ENCODE results near the gene FNDC3B. TPM values are rescaled to one million over a fixed set of nuclear protein-coding genes. Genes with fewer than 3 reads are reported as not detected.

FNDC3B gene
- total and polyA plus RNA-seq, 9 of the 15 experiments (the other 6 are each of a cell fraction or from before 2014, with no cell fraction given), result 7.0 to 35.8 (median 16.2) TPM

DNA sequence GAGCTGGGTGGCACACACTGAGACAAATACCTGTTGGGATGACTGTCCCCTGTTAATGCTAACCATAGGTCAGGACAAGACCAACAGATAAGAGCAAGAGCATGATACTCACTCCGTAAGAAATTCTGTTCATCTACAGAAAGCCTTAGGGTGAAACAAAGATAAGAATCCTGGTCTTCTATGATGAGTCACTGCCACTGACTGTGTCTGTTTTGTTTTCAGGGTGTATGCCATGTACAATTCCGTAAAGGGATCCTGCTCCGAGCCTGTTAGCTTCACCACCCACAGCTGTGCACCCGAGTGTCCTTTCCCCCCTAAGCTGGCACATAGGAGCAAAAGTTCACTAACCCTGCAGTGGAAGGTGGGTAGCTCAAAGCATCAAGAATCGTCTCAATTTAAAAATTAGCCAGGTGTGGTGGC, 267.8 kb downstream of the FNDC3B start (continued):
- TF ChIP-seq, protein P1, sequence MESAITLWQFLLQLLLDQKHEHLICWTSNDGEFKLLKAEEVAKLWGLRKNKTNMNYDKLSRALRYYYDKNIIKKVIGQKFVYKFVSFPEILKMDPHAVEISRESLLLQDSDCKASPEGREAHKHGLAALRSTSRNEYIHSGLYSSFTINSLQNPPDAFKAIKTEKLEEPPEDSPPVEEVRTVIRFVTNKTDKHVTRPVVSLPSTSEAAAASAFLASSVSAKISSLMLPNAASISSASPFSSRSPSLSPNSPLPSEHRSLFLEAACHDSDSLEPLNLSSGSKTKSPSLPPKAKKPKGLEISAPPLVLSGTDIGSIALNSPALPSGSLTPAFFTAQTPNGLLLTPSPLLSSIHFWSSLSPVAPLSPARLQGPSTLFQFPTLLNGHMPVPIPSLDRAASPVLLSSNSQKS (CRISPR knock-in tag; IDR thresholded peaks at IDR 0.05), result no peak
- TF ChIP-seq PHF20 (IDR thresholded peaks at IDR 0.05; ENCODE audit: partially characterized antibody) (no peak), SRF (CRISPR knock-in tag; IDR thresholded peaks at IDR 0.05) (no peak), PYGO2 (tag; IDR thresholded peaks at IDR 0.05) (peak; percentile 23; the same call in 1 of the 2 replicates), IFI16 (CRISPR knock-in tag; IDR thresholded peaks at IDR 0.05) (no peak), ZNF445 (CRISPR knock-in tag; IDR thresholded peaks at IDR 0.05; ENCODE audit: low read depth) (no peak), ZNF785 (CRISPR knock-in tag; IDR thresholded peaks at IDR 0.05) (no peak), MAFK (IDR thresholded peaks at IDR 0.05; ENCODE audit: low read length) (peak; percentile 38; the same call in 1 of the 2 replicates), SIN3B (IDR thresholded peaks at IDR 0.05; ENCODE audit: low read depth) (no peak), ZNF232 (CRISPR knock-in tag; IDR thresholded peaks at IDR 0.05) (no peak), BACH1 (tag; IDR thresholded peaks at IDR 0.05) (no peak), ELF2 (CRISPR knock-in tag; IDR thresholded peaks at IDR 0.05) (no peak), BRCA1 (IDR thresholded peaks at IDR 0.05) (no peak), BRCA1 (CRISPR knock-in tag; IDR thresholded peaks at IDR 0.05) (no peak), ZNF766 (CRISPR knock-in tag; conservative IDR thresholded peaks at IDR 0.05) (no peak), SAFB2 (IDR thresholded peaks at IDR 0.05; ENCODE audit: borderline replicate concordance, low read depth, low read length, severe bottlenecking) (no peak), KDM2B (CRISPR knock-in tag; IDR thresholded peaks at IDR 0.05) (no peak), TBP (optimal IDR thresholded peaks at IDR 0.05; ENCODE audit: low read depth, low read length) (no peak)
- TF ChIP-seq, protein P2, sequence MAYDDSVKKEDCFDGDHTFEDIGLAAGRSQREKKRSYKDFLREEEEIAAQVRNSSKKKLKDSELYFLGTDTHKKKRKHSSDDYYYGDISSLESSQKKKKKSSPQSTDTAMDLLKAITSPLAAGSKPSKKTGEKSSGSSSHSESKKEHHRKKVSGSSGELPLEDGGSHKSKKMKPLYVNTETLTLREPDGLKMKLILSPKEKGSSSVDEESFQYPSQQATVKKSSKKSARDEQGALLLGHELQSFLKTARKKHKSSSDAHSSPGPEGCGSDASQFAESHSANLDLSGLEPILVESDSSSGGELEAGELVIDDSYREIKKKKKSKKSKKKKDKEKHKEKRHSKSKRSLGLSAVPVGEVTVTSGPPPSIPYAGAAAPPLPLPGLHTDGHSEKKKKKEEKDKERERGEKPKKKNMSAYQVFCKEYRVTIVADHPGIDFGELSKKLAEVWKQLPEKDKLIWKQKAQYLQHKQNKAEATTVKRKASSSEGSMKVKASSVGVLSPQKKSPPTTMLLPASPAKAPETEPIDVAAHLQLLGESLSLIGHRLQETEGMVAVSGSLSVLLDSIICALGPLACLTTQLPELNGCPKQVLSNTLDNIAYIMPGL (CRISPR knock-in tag; IDR thresholded peaks at IDR 0.05), result no peak
- TF ChIP-seq, protein P3, sequence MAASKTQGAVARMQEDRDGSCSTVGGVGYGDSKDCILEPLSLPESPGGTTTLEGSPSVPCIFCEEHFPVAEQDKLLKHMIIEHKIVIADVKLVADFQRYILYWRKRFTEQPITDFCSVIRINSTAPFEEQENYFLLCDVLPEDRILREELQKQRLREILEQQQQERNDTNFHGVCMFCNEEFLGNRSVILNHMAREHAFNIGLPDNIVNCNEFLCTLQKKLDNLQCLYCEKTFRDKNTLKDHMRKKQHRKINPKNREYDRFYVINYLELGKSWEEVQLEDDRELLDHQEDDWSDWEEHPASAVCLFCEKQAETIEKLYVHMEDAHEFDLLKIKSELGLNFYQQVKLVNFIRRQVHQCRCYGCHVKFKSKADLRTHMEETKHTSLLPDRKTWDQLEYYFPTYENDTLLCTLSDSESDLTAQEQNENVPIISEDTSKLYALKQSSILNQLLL (CRISPR knock-in tag; IDR thresholded peaks at IDR 0.05; ENCODE audit: borderline replicate concordance), result no peak
- TF ChIP-seq, protein P4, sequence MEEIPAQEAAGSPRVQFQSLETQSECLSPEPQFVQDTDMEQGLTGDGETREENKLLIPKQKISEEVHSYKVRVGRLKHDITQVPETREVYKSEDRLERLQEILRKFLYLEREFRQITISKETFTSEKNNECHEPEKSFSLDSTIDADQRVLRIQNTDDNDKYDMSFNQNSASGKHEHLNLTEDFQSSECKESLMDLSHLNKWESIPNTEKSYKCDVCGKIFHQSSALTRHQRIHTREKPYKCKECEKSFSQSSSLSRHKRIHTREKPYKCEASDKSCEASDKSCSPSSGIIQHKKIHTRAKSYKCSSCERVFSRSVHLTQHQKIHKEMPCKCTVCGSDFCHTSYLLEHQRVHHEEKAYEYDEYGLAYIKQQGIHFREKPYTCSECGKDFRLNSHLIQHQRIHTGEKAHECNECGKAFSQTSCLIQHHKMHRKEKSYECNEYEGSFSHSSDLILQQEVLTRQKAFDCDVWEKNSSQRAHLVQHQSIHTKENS (CRISPR knock-in tag; IDR thresholded peaks at IDR 0.05), result no peak
- TF ChIP-seq, protein P5, sequence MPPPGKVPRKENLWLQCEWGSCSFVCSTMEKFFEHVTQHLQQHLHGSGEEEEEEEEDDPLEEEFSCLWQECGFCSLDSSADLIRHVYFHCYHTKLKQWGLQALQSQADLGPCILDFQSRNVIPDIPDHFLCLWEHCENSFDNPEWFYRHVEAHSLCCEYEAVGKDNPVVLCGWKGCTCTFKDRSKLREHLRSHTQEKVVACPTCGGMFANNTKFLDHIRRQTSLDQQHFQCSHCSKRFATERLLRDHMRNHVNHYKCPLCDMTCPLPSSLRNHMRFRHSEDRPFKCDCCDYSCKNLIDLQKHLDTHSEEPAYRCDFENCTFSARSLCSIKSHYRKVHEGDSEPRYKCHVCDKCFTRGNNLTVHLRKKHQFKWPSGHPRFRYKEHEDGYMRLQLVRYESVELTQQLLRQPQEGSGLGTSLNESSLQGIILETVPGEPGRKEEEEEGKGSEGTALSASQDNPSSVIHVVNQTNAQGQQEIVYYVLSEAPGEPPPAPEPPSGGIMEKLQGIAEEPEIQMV (tag; conservative IDR thresholded peaks at IDR 0.05; ENCODE audit: low read depth), result no peak
